Lower leg skin (tissue), 3 donors: ENCODE data around the gene TOPAZ1.

Experiments used
- CTCF ChIP-seq, 3 donors: fragments of 450-650 bp; IDR thresholded peaks; one replicate each; pipeline ENCODE4 v1.5.1; 2016; ENCODE audit warnings: antibody characterized with exemption in 3 of 3, mild to moderate bottlenecking in 3 of 3, moderate library complexity in 2 of 3
- POLR2A ChIP-seq, 2 donors: fragments of 450-650 bp; IDR thresholded peaks; one replicate each; pipeline ENCODE4 v1.6.1; 2016 to 2017; ENCODE audit warnings: antibody characterized with exemption in 2 of 2, mild to moderate bottlenecking in 1 of 2, moderate library complexity in 1 of 2

- TF ChIP-seq CTCF (IDR thresholded peaks at IDR 0.05): no peak
- no peak for TF ChIP-seq POLR2A (IDR thresholded peaks at IDR 0.05)
Observed at GRCh38 chr3:44348993-44349392, 107.3 kb downstream of the TOPAZ1 start.
